Retinal pigment epithelial cell (primary cell): ENCODE results near the gene GALNT11.
A peak's percentile ranks its signal among the peaks of the same experiment; 100 is the strongest.

Experiments
- DNase-seq: peaks from one replicate; pipeline ENCODE4 v3.0.0-alpha.2; 2010; ENCODE audit warnings: low read depth
- H3K4me3 ChIP-seq: 2 replicates; pipeline ENCODE4 v1.5.1; 2011; ENCODE audit warnings: mild to moderate bottlenecking, low read length, control low read depth, moderate library complexity
- CTCF ChIP-seq: conservative IDR thresholded peaks from 2 replicates; pipeline ENCODE4 v1.5.1; 2011; ENCODE audit warnings: low read depth, low read length, control low read depth, inconsistent platforms

Gene GALNT11

GRCh38 chr7:152093717-152094116, 68.2 kb downstream of the GALNT11 start:
- no peak for TF ChIP-seq CTCF
- no peak for DNase-seq
- H3K4me3 ChIP-seq: no peak overlapping the region

GRCh38 chr7:152095771-152096170, 70.3 kb downstream of the GALNT11 start:
- H3K4me3 ChIP-seq: no peak overlapping the region
- no peak for TF ChIP-seq CTCF
- DNase-seq: no peak

GRCh38 chr7:152097330-152097729, 71.9 kb downstream of the GALNT11 start:
- TF ChIP-seq CTCF: no peak
- no peak for DNase-seq
- H3K4me3 ChIP-seq: no peak overlapping the region

GRCh38 chr7:152103066-152103465, 77.6 kb downstream of the GALNT11 start:
- no peak overlapping the region for H3K4me3 ChIP-seq
- TF ChIP-seq CTCF: no peak
- no peak for DNase-seq

GRCh38 chr7:152103691-152104090, 78.2 kb downstream of the GALNT11 start:
- no peak overlapping the region for H3K4me3 ChIP-seq
- DNase-seq: peak; percentile 11
- TF ChIP-seq CTCF: no peak

- TF ChIP-seq CTCF: no peak
These were observed 79.7 kb downstream of the GALNT11 start for GRCh38 chr7:152105205-152105604.

GRCh38 chr7:152106990-152107389, 81.5 kb downstream of the GALNT11 start:
- no peak for TF ChIP-seq CTCF
- DNase-seq: no peak
- no peak overlapping the region for H3K4me3 ChIP-seq

More at GRCh38 chr7:152105205-152105604, 79.7 kb downstream of the GALNT11 start:
- no peak overlapping the region for H3K4me3 ChIP-seq
- no peak for DNase-seq
